GM19025 (cell line): ENCODE data around the gene BECN2.

Source experiments
- ATAC-seq: cut with Tn5 transposase; IDR thresholded peaks from one replicate; pipeline ENCODE4 v1.9.1; 2021; ENCODE audit warnings: mild to moderate bottlenecking, low read depth, moderate library complexity; ENCODE audit not compliant: unreplicated experiment

The BECN2 gene

DNA sequence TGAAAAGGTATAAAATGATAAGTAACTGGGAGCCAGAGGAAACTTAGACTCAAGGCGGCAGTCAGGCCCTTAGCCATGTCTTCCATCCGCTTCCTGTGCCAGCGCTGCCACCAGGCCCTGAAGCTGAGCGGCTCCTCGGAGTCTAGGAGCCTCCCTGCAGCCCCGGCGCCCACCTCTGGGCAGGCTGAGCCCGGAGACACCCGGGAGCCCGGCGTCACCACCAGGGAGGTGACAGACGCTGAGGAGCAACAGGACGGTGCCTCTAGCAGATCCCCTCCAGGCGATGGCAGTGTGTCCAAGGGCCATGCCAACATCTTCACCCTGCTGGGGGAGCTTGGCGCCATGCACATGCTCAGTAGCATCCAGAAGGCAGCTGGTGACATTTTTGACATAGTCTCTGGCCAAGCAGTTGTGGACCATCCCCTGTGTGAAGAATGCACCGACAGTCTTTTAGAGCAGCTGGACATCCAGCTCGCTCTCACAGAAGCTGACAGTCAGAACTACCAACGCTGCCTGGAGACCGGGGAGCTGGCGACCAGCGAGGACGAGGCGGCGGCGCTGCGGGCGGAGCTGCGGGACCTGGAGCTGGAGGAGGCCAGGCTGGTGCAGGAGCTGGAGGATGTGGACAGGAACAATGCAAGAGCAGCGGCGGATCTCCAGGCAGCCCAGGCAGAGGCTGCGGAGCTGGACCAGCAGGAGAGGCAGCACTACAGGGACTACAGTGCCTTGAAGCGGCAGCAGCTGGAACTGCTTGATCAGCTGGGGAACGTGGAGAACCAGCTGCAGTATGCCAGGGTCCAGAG, at the start of gene BECN2:
TSS of gene BECN2 (plus strand) at position 76 of the 803 bp plus-strand sequence. CDS start at position 76, 0 bp downstream.
- no peak for ATAC-seq

DNA sequence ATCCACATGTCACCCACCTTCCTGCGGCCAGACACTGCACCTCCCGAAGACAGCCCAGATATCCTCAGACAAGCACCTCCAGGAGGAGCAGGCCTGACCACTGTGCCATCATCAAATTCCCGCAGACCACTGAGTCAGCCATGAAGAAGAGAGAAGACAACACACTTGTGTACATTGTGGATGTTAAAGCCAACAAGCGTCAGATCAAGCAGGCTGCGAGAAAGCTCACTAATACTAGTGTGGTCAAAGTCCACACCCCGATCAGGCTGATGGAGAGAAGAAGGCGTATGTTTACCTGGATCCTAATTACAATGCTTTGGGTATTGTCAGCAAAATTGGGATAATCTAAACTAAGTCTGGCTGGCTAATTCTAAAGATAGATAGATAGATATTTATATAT, 41.4 kb upstream of the BECN2 start:
- ATAC-seq: no peak

GRCh38 chr1:241917487-241917886, 40.1 kb upstream of the BECN2 start:
- ATAC-seq: no peak

GRCh38 chr1:241918879-241919278, 38.7 kb upstream of the BECN2 start:
- ATAC-seq: no peak

DNA sequence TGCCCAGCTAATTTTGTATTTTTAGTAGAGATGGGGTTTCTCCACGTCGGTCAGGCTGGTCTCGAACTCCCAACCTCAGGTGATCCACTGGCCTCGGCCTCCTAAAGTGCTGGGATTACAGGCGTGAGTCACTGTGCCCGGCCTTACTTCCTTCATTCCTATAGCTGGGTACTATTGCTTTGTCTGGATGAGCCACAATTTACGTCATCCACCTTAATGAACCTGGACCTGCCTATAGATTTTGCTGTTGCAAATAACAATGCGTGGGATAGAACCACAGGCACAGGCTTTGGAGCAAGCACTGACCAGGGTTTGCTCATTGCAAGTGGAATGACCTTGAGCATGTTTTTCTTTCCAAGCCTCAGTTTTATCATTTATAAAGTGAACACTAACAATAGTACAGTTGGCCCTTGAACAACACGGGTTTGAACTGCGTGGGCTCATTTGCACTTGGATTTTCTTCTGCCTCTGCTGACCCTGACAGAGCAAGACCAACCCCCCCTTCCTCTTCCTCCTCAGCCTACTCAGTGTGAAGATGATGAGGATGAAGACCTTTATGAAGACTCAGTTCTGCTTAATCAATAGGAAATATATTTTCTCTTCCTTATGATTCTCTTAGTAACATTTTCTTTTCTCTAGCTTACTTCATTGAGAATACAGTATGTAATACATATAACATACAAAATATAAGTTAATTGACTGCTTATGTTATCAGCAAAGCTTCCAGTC, 33.3 kb upstream of the BECN2 start:
- no peak for ATAC-seq

DNA sequence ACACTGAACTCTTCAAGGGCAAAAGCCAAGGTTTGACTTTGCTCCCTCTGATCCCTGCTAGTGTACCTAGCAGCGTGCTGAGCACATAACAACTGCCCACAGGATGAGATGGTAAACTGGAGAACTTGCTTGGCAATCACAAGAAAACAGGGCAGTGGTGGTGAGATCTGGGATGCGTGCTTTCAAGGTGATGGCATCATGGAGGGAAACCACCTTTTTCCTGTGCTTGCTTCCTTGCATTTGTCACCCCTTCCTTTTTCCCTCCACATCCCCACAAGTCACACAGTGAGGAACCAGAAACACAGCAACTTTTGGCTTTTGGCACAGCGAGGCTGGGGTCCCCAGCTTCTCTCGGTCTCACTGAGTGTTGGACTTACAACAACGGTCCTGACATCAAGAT, 31.4 kb upstream of the BECN2 start:
- no peak for ATAC-seq

GRCh38 chr1:241927321-241927720, 30.2 kb upstream of the BECN2 start:
- no peak for ATAC-seq

GRCh38 chr1:241932845-241933244, 24.7 kb upstream of the BECN2 start:
- ATAC-seq: no peak

DNA sequence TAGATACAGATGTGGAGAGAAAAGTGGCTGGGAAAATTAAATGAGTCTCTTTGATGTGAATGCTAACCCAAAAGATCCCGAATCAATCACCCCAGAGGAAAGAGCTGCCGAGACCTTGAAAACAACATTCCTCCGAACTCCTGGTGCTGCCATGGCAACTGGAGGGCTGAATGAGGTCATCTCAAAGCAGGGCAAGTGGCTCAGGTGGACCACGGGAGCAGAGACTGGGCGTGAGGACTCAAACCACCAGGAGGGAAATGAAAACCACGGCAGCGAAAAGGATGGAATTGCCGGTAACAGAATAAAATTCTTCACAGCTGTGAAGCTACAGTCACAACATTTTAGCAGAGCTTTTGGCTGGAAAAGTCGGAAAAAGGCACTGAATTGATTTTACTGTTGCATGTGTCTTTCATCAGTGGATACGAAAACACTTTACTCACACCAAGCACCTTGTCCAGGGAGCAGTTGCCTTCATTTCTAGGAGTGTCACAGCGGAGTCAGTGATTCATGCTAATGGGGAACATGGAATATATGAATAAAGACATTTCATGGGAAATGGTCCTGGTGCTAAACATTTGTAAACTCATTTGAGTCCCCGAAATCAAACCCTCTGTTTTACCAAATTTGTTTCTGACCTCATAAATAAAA, 23.2 kb upstream of the BECN2 start:
- ATAC-seq: no peak

- no peak for ATAC-seq
Observed at GRCh38 chr1:241934866-241935265, 22.7 kb upstream of the BECN2 start.

GRCh38 chr1:241939798-241940197, 17.8 kb upstream of the BECN2 start:
- ATAC-seq: no peak

GRCh38 chr1:241942738-241943137, 14.8 kb upstream of the BECN2 start:
- no peak for ATAC-seq

- ATAC-seq: no peak
Observed at GRCh38 chr1:241944300-241944699, 13.3 kb upstream of the BECN2 start.

DNA sequence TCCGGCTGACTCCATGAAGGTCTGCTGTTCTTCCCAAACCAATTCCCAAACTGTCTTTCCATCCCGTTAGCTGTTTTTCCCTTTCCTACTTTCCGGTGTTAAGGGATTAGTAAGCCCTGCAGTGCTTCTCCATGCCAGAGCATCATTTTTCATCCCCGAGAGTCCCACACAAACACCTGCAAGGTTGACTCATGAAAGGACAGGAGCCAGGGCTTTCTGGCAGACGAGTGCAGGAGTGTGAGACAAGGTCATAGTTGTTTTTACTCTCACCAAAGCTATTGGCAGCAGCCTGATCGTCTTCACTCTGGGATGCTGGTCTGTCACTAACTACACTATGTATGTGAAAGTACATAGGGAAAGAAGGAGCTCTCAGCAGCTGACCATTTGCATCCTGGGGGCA, 10.2 kb upstream of the BECN2 start:
- ATAC-seq: no peak

GRCh38 chr1:241950390-241950789, 7.2 kb upstream of the BECN2 start:
- no peak for ATAC-seq

DNA sequence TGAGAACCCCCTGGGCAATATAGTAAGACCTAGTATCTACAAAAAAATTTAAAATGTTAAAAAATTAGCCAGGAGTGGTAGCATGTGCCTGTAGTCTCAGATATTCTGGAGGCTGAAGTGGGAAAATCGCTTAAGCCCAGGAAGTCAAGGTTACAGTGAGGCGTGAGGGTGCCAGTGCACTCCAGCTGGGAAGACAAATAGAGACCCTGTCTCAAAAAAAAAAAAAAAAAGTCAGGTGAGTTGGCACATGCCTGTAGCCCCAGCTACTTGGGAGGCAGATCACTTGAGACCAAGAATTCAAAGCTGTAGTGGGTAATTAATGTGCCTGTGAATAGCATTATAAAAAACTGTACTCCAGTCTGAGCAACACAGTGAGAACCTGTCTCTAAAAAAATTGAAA, 4.6 kb downstream of the BECN2 start:
- ATAC-seq: no peak

DNA sequence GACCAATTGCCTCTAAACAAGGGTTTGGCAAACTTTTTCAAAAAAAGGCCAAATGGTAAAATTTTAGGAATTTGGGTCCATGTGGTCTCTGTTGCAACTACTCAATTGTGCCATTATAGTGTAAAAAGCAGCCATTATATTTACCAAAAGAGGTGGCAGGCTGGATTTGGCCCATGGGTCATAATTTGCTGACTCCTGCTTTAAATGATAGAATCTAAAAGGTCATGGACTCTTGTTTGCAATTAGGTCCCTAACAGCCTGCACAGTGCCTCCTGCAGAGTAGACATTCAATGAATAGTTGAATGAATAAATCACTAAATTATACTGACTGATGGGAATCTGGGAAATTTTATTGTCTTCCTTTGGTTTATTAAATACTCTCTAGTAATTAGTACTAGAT, 6.2 kb downstream of the BECN2 start:
- ATAC-seq: no peak

GRCh38 chr1:241964550-241965282, 7.1 kb downstream of the BECN2 start:
- no peak for ATAC-seq

- no peak for ATAC-seq
Observed at GRCh38 chr1:241968611-241969010, 11.0 kb downstream of the BECN2 start.

DNA sequence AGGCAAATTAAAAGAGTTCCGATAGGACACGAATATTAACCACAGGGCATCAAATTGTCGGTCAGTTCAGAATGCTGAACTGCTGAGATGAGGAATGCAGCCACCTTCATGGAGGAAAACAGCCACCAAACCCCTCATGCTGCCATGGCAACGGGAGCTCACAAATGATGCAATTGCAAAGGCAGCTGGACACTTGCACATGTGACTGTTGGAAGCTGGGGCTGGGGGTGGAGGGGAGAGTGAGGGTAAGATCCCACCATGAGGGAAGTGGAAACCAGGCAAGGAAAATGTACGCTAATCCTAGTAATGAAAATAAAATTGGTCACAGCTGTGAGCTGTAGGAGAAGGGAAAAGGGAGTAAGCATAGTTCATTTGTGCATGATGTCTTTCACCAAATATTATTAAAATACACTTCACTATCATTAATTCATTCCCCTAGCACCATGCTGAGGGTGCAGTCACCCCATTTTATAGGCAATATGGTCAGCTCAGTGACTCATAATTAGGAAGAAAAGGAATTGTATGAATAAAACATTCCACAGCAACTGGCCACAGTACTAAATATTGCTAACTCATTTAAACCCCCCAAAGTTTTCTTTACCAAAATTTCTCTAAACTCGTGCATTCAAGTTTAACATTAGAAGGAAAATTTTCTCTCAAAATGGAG, 15.3 kb downstream of the BECN2 start:
- ATAC-seq: no peak
